ENCODE results near the gene RNF4.
"Not testable (repeated sequence)": the region's sequence is repeated elsewhere in the genome, so short reads cannot be mapped to it uniquely, and the experiment has no call there.

Gene RNF4

GRCh38 chr4:2459589-2460349, 9.1 kb upstream of the RNF4 start:
- DNase-seq, result no peak

GRCh38 chr4:2461246-2461960, 7.5 kb upstream of the RNF4 start:
- no peak for DNase-seq

GRCh38 chr4:2462218-2462991, 6.5 kb upstream of the RNF4 start:
- no peak for DNase-seq

GRCh38 chr4:2462992-2463762, 5.7 kb upstream of the RNF4 start:
- no peak for DNase-seq

DNA sequence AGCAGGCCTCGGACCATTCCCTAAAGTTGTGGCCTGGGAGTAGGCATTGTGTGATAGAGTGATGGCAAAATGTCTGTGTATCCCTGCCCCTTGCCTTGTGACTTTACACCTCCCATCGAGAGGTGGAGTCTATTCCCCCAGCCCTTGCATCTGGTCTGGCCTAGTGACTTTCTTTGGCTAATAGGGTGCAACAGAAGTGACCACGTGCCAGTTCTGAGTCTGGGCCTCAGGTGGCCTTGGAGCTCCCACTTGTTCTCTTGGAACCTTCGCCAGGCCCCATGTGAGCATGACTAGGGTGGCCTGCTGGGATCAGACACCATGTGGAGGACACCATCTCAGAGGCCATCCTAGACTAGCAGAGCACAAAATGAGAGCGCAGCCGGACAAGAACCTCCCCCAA, 3.9 kb upstream of the RNF4 start:
- no peak for DNase-seq

DNA sequence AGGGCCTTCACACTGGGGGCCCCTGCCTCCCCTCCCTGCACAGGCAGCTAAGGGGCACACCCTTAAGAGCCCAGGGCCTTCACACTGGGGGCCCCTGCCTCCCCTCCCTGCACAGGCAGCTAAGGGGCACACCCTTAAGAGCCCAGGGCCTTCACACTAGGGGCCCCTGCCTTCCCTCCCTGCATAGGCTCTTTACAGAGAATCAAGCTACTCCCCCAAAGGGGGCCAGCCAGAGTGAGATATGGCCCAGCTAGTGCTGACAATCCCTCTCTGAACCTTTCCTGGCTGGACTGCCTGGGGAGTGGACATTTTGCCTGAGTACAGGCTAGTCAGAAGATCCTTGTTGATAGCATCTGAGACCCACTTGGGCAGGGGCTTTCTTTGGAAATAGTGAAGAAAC, 3.4 kb upstream of the RNF4 start:
- DNase-seq, result not testable (repeated sequence)

- no peak for DNase-seq
Observed at GRCh38 chr4:2469192-2469984, 482 bp downstream of the RNF4 start.

DNA sequence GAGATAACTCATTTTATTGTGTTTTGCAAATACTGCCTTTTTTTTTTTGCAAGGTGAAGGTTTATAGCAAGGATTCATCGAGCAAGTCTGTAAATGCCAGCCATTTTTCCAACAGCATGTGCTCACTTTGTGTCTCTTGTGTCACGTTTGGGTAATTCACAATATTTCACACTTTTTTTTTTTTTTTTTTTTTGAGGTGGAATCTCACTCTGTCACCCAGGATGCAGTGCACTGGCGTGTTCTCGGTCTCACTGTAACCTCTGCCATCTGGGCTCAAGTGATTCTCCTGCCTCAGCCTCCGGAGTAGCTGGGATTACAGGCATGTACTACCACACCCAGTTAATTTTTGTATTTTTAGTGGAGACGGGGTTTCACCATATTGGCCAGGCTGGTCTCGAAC, 1.9 kb downstream of the RNF4 start:
- no peak for DNase-seq

DNA sequence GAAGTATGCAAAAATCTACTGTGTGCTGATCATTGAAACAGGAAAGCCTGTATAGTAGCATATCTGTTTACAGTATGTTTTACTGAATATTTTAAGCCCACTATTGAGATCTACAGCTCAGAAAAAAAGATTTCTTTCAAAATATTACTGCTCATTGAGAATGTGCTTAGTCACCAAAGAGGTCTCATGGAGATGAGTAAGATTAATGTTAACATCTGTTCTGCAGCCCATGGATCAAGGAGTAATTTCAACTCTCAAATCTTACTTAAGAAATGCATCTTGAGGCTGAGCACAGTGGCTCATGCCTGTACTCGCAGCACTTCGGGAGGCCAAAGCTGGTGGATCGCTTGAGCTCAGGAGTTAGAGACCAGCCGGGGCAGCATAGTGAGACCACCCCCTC, 3.3 kb downstream of the RNF4 start:
- no peak for DNase-seq

- DNase-seq, result no peak
Observed at GRCh38 chr4:2478229-2478628, 9.3 kb downstream of the RNF4 start.

DNA sequence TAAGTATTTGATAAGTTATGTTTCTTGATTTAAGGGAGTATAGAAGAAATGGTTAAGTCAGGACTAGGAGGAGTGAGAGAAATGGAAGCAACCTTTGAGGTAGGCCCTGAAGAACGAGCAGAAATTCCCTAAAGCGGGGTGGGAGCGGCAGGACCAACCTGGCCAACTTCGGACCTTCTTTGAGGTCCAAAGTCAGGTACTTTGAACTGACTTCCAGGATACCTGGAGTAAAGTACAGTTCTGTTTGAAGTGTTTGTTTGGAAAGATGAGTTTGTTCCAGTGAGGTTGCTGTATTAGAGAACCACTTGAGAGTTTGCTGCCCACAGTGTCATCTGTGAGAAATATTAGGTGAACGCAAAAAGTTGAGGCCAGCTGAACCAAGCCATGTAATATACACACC, 11.7 kb downstream of the RNF4 start:
- DNase-seq, result no peak

GRCh38 chr4:2482192-2482591, 13.3 kb downstream of the RNF4 start:
- no peak for DNase-seq

- no peak for DNase-seq
Observed at GRCh38 chr4:2482693-2483092, 13.8 kb downstream of the RNF4 start.

DNA sequence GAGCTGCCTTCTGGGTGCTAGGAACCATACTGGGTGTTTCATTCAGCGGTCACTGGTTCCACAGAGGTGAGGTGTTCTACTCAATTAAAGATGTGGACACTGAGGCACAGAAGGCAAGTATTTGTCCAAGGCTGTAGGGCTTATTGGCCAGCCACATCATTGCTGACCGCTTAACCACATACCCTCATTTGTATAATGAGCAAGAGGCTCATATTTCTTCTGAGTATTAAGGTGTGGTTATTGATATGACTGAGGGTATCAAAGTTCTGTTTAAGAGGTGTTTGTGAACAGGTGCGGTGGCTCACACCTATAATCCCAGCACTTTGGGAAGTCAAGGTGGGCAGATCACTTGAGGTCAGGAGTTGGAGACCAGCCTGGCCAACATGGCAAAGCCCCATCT, 14.3 kb downstream of the RNF4 start:
- DNase-seq, result no peak

DNA sequence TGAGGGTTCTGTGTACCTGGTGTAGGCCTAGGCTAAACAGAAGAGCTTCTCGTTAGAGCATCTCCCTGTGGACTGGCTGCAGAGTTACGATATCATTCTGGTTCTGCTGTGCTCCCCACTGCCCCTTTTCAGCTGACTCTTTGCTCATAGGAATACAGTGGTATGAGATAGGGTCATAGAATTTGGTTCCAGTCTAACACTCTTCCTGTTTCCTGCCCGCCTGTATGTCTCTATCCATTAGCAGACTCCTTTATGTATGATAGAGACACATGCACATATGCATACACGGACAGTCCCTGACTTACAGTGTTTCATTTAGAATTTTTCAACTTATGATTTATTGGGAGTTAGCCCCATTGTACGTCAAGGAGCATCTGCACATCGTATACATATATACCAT, 15.3 kb downstream of the RNF4 start:
- no peak for DNase-seq

- DNase-seq, result no peak
Observed at GRCh38 chr4:2484993-2485392, 16.1 kb downstream of the RNF4 start.

- no peak for DNase-seq
Observed at GRCh38 chr4:2485956-2486355, 17.1 kb downstream of the RNF4 start.

DNA sequence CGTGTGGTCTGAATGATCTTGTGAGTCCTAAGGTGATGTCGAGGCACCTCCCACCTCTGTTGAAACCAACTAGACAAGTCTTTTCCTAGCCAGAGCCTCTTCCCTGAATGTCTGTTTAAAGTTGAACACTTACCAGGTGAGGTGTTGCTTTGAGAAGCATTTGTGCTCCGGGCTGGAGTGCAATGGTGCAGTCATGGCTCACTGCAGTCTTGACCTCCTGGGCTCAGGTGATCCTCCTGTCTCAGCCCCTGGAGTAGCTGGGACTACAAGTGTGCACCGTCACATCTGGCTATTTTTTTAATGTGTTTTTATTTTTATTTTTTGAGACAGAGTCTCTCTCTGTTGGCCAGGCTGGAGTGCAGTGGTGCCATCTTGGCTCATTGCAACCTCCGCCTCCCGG, 18.1 kb downstream of the RNF4 start:
- no peak for DNase-seq

GRCh38 chr4:2487632-2488031, 18.7 kb downstream of the RNF4 start:
- no peak for DNase-seq

- no peak for DNase-seq
Observed at GRCh38 chr4:2489081-2489805, 20.3 kb downstream of the RNF4 start.

GRCh38 chr4:2489841-2490552, 21.1 kb downstream of the RNF4 start:
- no peak for DNase-seq
